Measurements from ENCODE around the gene ZNF536.
"Not testable (repeated sequence)": the region's sequence is repeated elsewhere in the genome, so short reads cannot be mapped to it uniquely, and the experiment has no call there.

Gene ZNF536

DNA sequence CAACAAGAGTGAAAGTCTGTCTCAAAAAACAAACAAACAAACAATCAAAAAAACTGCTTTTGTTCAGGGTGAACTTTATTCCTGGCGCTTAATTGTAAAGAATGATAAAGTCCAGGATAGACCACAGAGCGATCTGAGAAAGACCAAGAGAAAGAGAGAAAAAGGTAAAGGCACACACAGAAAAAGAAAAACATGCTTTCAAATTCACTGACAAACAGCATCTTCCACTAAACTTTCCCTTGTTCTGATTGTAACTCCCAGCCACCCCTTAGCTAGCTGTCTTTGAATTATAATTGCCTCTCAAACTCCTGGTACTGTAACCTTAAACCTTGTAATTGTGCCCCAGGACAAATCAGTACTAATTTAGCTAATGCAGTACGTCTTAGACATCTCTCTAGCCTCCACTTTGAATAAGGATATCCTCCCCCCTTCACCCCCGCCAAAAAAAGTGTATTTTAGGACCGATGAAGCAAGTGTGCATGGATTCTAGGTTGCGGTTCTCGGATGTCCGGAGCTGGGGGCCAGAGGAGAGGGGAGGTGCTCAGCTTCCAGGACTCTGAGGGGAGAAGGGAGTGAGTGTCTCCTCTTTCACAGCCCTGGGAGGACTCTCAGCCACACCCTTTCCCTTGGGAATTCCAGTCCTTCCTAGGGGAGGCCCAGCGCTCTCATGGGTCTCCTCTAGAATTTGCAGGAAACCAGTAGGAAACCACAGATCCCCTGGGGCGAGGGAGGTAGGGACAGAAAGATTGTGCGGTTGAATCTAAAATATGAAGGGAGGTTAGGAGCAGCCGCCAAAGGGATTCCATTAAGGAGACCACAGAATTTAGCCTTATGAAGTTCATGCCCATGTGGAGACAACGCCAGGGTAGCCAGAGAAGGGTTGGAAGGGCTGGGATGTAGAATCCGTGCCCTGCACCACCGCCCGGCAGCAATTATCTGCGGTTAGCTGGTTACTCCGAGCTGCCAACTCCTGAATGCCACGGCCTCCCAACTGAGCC lies 19.7 kb downstream of the ZNF536 start:
- no peak for DNase-seq

GRCh38 chr19:30393046-30393445 lies 20.9 kb downstream of the ZNF536 start:
- DNase-seq = no peak

DNA sequence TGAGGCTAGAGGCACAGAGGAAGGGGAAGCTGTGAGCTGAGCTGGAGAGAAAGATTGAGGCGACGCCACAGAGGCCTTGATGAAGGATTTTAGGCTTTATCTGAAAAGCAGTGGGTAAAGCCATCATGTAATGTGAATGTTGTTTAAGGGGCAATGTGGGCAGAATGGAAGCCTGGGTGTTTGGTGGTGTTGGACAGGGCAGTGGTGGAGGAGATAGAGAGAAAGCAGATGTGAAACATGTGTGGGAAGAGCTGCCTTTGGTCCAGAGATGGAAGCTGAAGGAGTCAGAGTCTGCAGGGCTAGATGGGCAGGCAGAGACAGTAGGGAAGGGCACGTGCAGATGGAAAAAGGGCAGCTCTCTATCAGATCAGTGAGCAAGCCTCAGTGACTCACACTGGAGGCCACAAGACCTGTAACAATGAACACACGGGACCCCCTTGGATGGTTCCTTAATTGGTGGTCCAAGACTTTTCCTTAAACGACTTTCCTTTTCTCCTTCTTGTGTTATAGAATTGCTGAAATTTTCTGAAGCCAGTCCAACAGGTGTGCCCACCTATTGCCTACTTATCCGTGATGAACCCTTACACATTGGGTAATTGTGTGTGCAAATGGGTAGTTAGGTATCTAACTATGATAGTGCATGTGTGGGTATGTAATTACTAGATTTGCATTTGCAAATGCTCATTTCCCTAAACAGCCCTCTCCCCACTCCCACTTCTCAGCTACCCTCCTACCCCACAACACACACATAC lies 21.7 kb downstream of the ZNF536 start:
- no peak for DNase-seq

DNA sequence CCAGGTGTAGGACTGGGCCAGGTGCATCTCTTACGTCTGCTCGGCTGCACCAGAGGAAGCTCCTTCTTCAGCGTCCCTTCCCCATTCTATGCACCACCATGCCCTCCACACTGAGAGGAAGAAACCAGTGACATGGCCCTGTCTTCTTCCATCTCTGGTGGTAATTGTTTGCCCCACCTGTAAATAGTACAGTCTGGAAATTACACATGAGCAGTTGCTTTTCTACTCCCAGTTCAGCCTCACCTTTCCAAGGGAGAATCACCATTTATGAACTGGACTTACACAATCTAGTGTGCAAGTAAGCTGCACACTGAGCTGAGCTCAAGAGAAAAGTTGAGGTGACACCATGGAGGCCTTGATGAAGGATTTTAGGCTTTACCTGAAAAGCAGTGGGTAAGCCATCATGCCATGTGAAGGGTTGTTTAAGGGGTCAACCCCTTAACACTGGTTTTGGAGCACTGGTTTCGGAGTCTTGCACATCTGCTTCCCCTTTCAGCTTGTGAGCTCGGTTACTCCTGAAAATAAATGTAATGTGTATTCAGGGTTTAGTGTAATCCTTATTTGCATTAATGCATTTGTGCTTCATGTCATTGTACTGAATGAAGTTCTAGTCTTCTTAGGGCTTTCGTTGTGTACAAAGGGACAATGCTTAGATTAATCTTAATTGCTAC lies 22.4 kb downstream of the ZNF536 start:
- no peak for DNase-seq

- DNase-seq = no peak
Observed at GRCh38 chr19:30395283-30395682, 23.1 kb downstream of the ZNF536 start.

DNA sequence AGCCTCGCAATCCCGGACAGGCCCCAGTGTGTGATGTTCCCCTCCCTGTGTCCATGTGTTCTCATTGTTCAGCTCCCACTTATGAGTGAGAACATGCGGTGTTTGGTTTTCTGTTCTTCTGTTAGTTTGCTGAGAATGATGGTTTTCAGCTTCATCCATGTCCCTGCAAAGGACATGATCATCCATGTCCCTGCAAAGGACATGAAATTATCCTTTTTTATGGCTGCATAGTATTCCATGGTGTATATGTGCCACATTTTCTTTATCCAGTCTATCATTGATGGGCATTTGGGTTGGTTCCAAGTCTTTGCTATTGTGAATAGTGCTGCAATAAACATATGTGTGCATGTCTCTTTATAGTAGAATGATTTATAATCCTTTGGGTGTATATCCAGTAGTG lies 26.4 kb downstream of the ZNF536 start:
- not testable (repeated sequence) for DNase-seq

DNA sequence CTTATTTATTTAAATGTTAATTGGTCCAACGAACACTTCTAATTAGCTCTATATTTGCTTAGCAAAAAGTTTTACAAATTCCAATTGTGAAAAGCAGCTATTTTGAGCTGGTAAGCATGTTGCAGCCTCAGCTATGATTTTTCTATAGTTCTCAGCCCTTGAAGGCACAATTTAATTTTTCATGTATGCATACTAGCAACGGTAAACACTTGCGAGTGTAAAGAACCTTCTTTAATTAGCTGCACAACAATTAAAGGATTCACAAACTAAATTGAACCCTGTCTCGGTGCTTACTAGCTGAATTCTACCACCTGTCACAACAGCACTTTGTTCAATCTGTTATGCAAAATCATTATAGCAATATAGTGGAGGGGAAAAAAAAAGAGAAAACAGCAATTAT lies 29.8 kb downstream of the ZNF536 start:
- no peak for DNase-seq

DNA sequence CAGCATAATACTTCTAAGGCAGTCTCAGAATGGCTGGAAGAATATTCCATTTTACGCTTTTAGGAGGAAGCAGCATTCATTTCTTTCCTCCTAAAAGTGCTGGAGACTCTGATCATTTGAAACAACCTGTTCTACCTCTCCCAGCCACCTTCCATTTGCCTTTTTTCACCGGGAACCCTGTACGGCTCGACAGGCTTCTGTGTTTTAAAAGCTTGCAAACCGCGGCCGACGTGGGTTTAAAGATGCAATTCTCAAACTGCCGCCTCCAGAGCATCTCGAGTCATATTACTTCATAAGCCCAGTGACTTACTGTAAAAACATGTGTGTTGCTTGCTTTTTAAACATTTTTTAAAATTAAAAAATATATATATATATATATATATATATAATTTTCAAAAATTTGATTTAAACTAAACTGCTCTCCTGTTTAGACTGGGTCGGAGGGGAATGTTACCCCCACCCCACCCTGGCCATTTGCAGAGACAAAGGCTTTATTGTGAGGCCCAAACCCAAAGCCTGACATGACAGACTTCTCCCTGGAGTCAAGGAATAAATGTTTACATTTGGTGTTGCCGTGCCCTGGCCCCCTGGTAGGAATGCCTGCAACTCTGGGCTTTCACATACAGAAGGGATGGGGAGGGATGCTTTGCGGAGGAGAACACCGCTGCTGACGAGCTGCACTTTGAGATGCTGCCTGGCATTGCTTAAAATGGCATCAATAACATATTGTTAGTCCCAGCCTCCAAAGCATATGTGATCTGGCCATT lies 30.4 kb downstream of the ZNF536 start:
- DNase-seq = no peak

DNA sequence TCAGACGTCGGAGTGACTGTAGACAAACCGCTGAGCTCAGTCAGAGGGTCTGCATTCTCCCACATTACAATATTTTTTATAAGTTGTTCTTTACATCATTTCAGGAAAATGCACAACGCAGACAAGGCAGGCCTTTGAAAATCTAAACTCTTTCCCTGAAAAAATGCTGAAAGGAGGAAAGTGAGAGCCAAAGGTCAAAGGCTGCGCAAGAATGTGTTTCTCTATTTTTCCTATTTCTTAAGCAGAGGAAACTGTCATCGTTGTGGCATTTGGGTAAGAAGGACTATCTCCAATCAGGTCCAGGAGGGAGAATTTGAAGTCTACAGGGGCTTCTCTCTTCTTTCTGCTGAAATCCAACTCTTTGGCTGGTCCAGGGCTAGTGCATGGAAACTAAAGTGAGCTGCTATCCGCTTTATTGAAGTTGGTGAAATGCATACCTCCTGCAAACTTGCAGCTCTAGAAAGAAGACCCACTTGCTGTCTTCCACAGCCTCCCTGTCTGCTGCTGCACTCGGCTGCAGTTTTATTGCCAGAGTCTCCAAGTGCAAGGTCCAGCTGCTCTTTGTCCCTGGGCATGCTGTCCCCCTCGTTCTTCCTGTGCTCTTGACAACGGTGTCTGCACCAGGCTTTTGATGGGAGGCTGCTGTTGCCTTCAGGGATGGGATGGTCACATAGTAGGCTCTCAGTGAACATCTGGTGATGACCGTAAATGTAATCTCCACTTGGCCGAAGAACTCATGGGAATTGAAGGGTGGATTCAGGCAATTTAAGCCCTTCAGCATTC lies 31.2 kb downstream of the ZNF536 start:
- DNase-seq = no peak

GRCh38 chr19:30406220-30407067 lies 34.3 kb downstream of the ZNF536 start:
- no peak for DNase-seq

DNA sequence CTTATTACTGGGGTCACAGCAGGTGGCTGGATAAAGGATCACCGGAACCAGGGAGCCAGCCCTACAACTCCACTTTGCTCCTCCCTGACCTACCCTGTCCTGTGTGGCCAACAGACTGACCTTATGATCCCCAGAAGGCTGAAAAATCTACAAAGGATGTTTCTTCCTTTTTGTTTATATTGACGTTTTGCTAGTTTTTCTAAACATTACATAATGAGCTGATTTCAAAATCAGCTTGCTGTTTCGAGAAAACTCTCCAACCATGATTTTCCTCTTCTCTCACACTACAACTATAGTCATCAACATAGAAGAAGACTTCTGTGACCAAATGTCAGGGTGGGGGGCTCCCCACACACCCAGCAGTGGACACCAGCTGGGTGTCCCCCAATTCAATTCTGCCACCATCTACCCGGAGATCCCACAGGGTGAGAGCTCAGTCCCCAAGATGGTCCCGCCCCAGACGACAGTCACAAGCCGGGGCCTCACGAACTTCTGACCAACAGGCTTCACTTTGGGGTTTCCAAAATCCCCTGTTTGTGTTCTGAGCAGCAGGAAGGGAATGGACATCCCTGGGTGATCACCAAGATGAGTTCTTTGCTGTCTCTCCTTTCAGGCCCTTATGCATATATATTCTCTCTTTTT lies 35.0 kb downstream of the ZNF536 start:
- no peak for DNase-seq

- no peak for DNase-seq
Observed at GRCh38 chr19:30408734-30409301, 36.6 kb downstream of the ZNF536 start.

DNA sequence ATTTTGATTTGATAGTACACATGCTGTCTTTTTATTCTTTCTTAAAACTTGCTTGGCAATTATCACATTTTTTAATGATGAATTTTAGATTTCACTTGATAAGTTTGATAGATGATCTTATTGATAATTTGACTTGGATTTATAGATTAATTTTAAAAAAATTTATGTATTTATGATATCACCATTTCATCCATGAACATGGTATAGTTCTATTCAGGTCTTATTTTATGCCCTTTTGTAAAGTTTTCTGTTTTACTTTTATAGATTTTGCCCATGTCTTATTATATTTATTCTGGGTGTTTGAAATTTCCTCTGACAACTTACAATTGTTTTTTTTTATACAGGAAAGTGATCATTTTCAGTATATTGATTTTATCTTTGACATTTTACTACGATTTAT lies 39.5 kb downstream of the ZNF536 start:
- DNase-seq = no peak

GRCh38 chr19:30416375-30416774 lies 44.2 kb downstream of the ZNF536 start:
- no peak for DNase-seq

DNA sequence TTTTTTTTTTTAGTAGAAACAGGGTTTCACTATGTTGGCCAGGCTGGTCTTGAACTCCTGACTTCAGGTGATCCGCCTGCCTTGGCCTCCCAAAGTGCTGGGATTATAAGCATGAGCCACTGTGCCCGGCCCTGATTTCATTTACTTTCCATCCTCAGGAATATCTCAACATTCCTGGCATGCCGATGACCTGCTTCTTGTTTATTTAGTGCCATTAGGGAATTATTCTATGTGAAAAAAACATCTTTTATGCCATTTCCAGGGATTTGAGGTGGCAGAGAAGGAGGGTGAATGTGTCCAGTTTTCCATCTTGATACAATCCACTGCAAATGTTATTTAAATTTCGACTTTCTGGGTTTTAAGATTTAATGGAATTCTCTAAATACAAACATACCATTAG lies 45.0 kb downstream of the ZNF536 start:
- DNase-seq = not testable (repeated sequence)

GRCh38 chr19:30419568-30420180 lies 47.5 kb downstream of the ZNF536 start:
- DNase-seq = no peak

- no peak for DNase-seq
Observed at GRCh38 chr19:30420316-30420715, 48.1 kb downstream of the ZNF536 start.

DNA sequence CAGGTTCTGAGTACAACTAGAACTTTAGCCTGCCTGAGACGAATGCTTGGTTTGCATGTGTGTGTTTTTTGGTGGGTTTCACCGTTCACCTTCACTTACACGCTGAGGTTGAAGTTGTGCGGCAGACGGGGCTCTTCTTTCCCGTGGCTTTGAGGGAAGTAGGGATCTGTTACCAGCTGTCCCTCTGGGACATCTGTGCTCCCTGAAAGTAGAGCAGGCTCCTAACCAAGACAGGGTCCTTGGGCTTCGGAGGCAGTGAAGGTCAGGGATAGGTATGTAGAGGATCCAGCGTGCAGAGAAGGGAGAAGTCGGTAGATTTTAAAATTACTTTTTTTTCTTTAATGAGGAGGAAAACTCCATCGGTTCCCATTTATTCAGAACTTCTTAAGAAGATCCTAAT lies 48.7 kb downstream of the ZNF536 start:
- no peak for DNase-seq

DNA sequence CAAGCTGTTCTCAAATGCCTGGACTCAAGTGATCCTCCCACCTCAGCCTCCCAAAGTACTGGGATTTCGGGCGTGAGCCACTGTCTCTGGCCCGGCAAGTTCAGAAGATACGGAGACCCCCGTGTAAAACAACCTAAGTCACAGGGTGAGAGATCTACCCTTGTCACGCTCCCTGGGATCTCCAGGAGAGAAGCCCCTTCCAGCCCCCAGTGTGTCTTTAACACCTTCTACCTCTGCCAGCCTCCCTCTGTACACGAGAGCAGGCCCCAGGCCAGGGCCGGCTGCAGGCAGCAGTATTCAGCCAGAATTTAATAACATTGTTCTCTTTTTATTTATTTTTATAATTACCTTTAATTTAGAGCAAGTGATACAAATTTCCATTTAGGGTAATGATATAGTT lies 49.4 kb downstream of the ZNF536 start:
- no peak for DNase-seq
